Prostate gland (tissue), 2 donors: ENCODE data around the gene EPM2A. TPM values are rescaled to one million over a fixed set of nuclear protein-coding genes. Genes with fewer than 3 reads are reported as not detected.
"Not testable (repeated sequence)": the region's sequence is repeated elsewhere in the genome, so short reads cannot be mapped to it uniquely, and the experiment has no call there.

ENCODE experiments used
- DNase-seq: peaks from one replicate; pipeline ENCODE4 v3.0.0-alpha.2; 2019; ENCODE audit warnings: low spot score
- H3K27ac ChIP-seq, 2 donors: fragments of 200-600 bp; sonication (generic); 2 replicates each; pipeline ENCODE4 v1.5.1; 2017 to 2019
- H3K27me3 ChIP-seq: fragments of 200-600 bp; sonication (generic); replicated peaks from 2 replicates; pipeline ENCODE4 v1.5.1; 2019; ENCODE audit not compliant: insufficient read depth
- H3K36me3 ChIP-seq, 2 donors: fragments of 200-600 bp; sonication (generic); 1 replicate in 1 of 2; 2 replicates in 1 of 2; pipeline versions ENCODE4 v1.5.1 to v1.8.1; 2017 to 2019
- H3K4me1 ChIP-seq: fragments of 200-600 bp; sonication (generic); replicated peaks from 2 replicates; pipeline ENCODE4 v1.5.1; 2019
- H3K4me3 ChIP-seq, 2 donors: fragments of 200-600 bp; sonication (generic); 2 replicates each; pipeline ENCODE4 v1.5.1; 2017 to 2019
- H3K9me3 ChIP-seq: fragments of 200-600 bp; sonication (generic); 2 replicates; pipeline ENCODE4 v1.5.1; 2017
- POLR2A ChIP-seq: fragments of 450-650 bp; IDR thresholded peaks from one replicate; pipeline ENCODE4 v1.6.1; 2016; ENCODE audit warnings: antibody characterized with exemption, mild to moderate bottlenecking
- POLR2AphosphoS5 ChIP-seq: sonication (generic); formaldehyde crosslinking; IDR thresholded peaks from one replicate; pipeline ENCODE4 v1.6.1; 2017; ENCODE audit warnings: antibody characterized with exemption
- WGBS: methylation state at CpG from one replicate; pipeline ENCODE4 v1.1.5; 2018; 5-methylcytosine and 5-hydroxymethylcytosine counted together
- intact Hi-C: fragments of 100-400 bp; cut with DNase I; formaldehyde crosslinking; loops from one replicate; pipeline ENCODE4 v1.14.2; 2022
- total RNA-seq, 2 donors: library from RNA; depleted of rRNA; stranded (reverse); fragments of >200 nt; gene quantifications; one replicate each; pipeline ENCODE4 v1.1.0, GENCODE V29; 2016
- TF ChIP-seq, protein P1 (sequence below), 4 experiments: fragments of 200-600 bp in 2 of 4; fragments of 450-650 bp in 2 of 4; sonication (generic) in 2 of 4; IDR thresholded peaks; 1 replicate in 3 of 4; 2 replicates in 1 of 4; pipeline ENCODE4 v1.5.1; 2016 to 2019; ENCODE audit warnings: antibody characterized with exemption in 4 of 4, mild to moderate bottlenecking in 2 of 4, moderate library complexity in 2 of 4

The EPM2A gene
- total RNA-seq, 2 donors from 2014 or later = 7.2 to 18.6 TPM

DNA sequence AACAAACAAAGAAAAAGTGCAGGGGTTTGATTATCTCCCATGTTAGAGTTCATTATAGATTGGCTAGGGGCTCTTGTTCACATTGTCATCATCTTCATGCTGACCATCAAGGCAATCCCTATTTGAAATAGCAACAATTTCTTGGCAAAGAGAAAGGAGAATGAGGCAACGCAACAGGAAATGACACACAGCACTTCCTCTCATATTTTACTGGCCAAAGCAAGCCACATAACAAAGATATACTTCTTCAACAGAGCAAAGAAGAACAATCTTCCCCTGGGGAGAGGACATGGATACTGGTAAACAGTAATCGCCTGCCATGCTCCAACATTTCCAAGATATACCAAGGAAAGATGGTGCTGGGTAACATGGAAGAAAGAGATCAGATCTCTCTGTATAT lies 29.8 kb downstream of the EPM2A start:
- no peak for DNase-seq
- Histone ChIP-seq H3K4me3 (no peak overlapping the region), H3K27me3 (no peaks in the 10 kb centered on the region), H3K27ac (no peak overlapping the region), H3K4me1 (no peaks in the 10 kb centered on the region), H3K36me3 (no peaks in the 10 kb centered on the region), H3K9me3 (no peaks in the 10 kb centered on the region)
- WGBS = 82% methylated on average over 2 of the region's 2 CpGs
- TF ChIP-seq POLR2A (no peak), POLR2AphosphoS5 (no peak)
- intact Hi-C loops = no loop called here

DNA sequence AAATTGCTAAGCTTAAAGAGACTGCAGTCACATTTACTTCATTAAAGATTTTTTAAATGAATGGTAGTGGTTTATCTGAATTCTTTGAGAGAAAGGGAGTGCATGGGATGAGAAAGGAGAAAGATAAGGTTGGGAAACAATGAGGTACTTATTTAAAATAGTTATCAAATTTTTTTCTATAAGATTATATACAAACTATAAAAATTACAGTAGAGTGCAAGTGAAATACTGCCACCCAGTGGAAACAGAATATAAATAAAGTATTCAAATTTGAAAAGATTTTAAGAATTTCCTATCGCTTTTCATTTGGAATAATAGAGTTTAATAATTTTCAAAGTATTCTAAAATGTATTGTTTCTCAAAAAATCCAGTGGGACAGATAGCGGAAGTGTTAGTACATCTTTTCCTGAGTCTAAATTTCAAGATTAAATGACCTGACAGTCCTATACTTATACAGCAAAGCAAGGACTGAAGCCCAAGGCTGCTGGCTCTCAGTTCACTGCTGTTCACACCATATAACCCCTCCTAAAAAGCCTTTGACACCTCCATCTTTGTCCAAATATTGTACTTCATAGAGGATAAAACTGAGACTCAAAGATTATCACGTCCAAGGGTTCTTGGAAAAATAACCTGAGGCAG lies 31.1 kb downstream of the EPM2A start:
- Histone ChIP-seq H3K27ac (no peak overlapping the region), H3K27me3 (no peaks in the 10 kb centered on the region), H3K36me3 (no peaks in the 10 kb centered on the region), H3K9me3 (no peaks in the 10 kb centered on the region), H3K4me1 (no peaks in the 10 kb centered on the region), H3K4me3 (no peak overlapping the region)
- 48% methylated on average over 3 of the region's 3 CpGs for WGBS
- no peak for TF ChIP-seq POLR2A
- TF ChIP-seq, protein P1, sequence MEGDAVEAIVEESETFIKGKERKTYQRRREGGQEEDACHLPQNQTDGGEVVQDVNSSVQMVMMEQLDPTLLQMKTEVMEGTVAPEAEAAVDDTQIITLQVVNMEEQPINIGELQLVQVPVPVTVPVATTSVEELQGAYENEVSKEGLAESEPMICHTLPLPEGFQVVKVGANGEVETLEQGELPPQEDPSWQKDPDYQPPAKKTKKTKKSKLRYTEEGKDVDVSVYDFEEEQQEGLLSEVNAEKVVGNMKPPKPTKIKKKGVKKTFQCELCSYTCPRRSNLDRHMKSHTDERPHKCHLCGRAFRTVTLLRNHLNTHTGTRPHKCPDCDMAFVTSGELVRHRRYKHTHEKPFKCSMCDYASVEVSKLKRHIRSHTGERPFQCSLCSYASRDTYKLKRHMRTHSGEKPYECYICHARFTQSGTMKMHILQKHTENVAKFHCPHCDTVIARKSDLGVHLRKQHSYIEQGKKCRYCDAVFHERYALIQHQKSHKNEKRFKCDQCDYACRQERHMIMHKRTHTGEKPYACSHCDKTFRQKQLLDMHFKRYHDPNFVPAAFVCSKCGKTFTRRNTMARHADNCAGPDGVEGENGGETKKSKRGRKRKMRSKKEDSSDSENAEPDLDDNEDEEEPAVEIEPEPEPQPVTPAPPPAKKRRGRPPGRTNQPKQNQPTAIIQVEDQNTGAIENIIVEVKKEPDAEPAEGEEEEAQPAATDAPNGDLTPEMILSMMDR (IDR thresholded peaks at IDR 0.05) = peak in 2 of 4 experiments; percentile 14 to 40
- intact Hi-C loops = no loop called here
- DNase-seq = no peak

DNA sequence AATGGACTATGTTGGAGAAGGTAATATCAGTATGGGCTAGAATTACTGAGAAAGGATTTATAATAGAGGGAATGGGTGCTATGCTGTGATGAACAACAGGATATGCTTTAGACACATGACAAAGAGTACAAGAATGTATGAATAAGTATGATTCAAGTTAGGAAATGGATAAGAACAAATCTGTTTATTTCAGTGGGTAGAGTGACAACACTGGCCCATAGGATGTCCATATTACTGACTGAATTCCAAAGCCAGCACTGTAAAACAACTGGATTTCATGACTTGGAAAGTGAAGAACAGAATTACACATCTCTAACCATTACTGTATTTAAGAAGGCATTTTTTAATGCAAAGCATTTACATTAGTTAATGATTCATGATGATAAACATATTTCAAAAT lies 35.9 kb downstream of the EPM2A start:
- intact Hi-C loops = no loop called here
- no peaks in the 10 kb centered on the region for H3K36me3 ChIP-seq

DNA sequence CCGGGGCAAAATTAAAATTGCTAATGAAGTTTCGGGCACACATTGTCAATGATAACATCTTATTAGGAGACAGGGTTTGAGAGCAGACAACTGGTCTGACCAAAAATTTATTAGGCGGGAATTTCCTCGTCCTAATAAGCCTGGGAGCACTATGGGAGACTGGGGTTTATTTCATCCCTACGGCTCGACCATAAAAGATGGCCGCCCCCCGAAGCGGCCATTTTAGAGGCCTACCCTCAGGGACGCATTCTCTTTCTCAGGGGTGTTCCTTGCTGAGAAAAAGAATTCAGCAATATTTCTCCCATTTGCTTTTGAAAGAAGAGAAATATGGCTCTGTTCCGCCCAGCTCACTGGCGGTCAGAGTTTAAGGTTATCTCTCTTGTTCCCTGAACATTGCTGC lies 37.9 kb downstream of the EPM2A start:
- H3K36me3 ChIP-seq, H3K4me3 ChIP-seq, DNase-seq, intact Hi-C loops, H3K4me1 ChIP-seq, H3K27me3 ChIP-seq, H3K9me3 ChIP-seq, H3K27ac ChIP-seq: not testable (repeated sequence)
- WGBS = 95% methylated on average over 12 of the region's 12 CpGs

More for the DNA sequence above, 35.9 kb downstream of the EPM2A start:
- Histone ChIP-seq H3K9me3 (no peaks in the 10 kb centered on the region), H3K4me3 (no peak overlapping the region), H3K27ac (no peak overlapping the region), H3K4me1 (no peaks in the 10 kb centered on the region), H3K27me3 (no peaks in the 10 kb centered on the region)
- TF ChIP-seq, protein P1 (IDR thresholded peaks at IDR 0.05) = no peak
- TF ChIP-seq POLR2AphosphoS5 = no peak
- no peak for TF ChIP-seq POLR2A
- no peak for DNase-seq

DNA sequence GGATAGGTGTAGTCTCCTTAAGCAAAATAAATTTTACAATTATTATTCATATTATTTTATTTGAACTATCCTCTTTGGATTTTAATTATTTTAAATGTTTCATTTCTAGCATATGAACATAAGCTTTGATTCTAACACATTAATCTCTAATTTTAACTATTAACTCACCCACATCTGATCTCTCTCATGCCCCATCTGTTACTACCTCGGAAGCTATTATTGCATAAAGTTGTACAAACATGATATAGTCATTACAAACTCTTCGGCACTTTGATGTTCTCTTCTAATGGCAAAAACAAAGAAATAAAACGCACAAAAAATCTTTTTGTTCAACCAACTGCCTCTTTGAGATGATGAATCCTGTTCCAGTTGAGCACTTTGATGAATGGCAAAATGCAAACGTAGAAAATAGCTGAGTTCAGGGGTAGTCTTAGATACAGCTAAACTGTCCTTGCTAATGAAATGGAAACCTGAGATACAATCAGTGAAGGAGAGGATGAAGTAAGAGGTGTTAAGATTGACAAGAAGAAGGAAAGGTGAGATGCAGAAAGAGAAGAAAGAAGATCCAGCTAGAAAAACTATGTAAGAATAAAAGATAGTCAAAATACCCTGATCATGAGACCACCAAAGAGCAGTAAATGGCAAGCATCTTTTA lies 41.1 kb downstream of the EPM2A start:
- Histone ChIP-seq H3K4me1 (no peaks in the 10 kb centered on the region), H3K36me3 (no peaks in the 10 kb centered on the region), H3K4me3 (no peak overlapping the region), H3K9me3 (no peaks in the 10 kb centered on the region), H3K27ac (no peak overlapping the region), H3K27me3 (no peaks in the 10 kb centered on the region)
- TF ChIP-seq, protein P1 (IDR thresholded peaks at IDR 0.05) = no peak
- TF ChIP-seq POLR2A (no peak), POLR2AphosphoS5 (no peak)
- 79% methylated on average over 4 of the region's 4 CpGs for WGBS
- intact Hi-C loops = no loop called here
- no peak for DNase-seq

DNA sequence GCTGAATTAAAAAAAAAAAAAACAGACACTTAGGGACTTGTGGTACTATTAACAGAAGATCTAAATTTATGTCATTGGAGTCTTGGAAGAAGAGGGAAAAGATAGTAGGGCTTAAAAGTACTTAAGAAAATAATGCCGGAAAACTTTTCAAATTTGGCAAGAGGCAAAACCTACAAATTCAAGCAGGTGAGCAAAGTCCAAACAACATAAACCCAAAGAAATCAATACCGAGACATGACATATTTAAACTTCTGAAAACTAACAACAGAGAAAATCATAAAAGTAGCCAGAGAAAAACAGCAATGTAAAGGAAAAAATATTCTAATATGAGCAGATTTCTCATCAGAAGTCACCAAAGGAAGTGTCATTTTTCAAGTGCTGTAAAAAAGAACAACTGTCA lies 44.4 kb downstream of the EPM2A start:
- Histone ChIP-seq H3K9me3 (no peaks in the 10 kb centered on the region), H3K27ac (no peak overlapping the region), H3K4me1 (no peaks in the 10 kb centered on the region), H3K27me3 (no peaks in the 10 kb centered on the region), H3K4me3 (no peak overlapping the region), H3K36me3 (no peaks in the 10 kb centered on the region)
- WGBS = 98% methylated on average over 2 of the region's 2 CpGs
- TF ChIP-seq POLR2AphosphoS5 (no peak), POLR2A (no peak)
- TF ChIP-seq, protein P1 (IDR thresholded peaks at IDR 0.05) = no peak
- intact Hi-C loops = no loop called here
- DNase-seq = no peak
